Heart right ventricle (tissue), 16 donors: ENCODE measurements around the gene ZNF396. TPM values are rescaled to one million over a fixed set of nuclear protein-coding genes. Genes with fewer than 3 reads are reported as not detected.

Experiments
- ATAC-seq, 8 donors: fragments of 200-7000 bp; cut with Tn5 transposase; one replicate each; pipeline ENCODE4 v1.9.1; 2020; ENCODE audit warnings: mild to moderate bottlenecking in 8 of 8, moderate library complexity in 8 of 8, moderate number of reproducible peaks in 1 of 8
- DNase-seq, 2 donors: peaks; one replicate each; pipeline ENCODE4 v3.0.0-alpha.2; 2020
- H3K27ac ChIP-seq, 10 donors: fragments of 200-600 bp; sonication (generic) in 2 of 10; one replicate each; pipeline versions ENCODE4 v1.5.0 to v1.8.0; 2020 to 2022; ENCODE audit warnings: mild to moderate bottlenecking in 3 of 10
- H3K27me3 ChIP-seq, 7 donors: fragments of 200-600 bp; one replicate each; pipeline ENCODE4 v1.8.0; 2021 to 2022; ENCODE audit warnings: mild to moderate bottlenecking in 2 of 7
- H3K36me3 ChIP-seq, 9 donors: fragments of 200-600 bp; sonication (generic) in 1 of 9; one replicate each; pipeline versions ENCODE4 v1.5.0 to v1.8.0; 2020 to 2022; ENCODE audit warnings: mild to moderate bottlenecking in 2 of 9
- H3K4me1 ChIP-seq, 9 donors: fragments of 200-600 bp; sonication (generic) in 1 of 9; one replicate each; pipeline versions ENCODE4 v1.5.0 to v1.8.0; 2020 to 2022; ENCODE audit warnings: mild to moderate bottlenecking in 4 of 9
- H3K4me3 ChIP-seq, 10 donors: fragments of 200-600 bp; sonication (generic) in 2 of 10; one replicate each; pipeline versions ENCODE4 v1.5.0 to v1.8.0; 2020 to 2022; ENCODE audit warnings: mild to moderate bottlenecking in 7 of 10, moderate library complexity in 2 of 10
- H3K9me3 ChIP-seq, 11 donors: fragments of 200-600 bp in 10 of 11; sonication (generic) in 2 of 11; one replicate each; pipeline versions ENCODE4 v1.5.0 to v1.8.0; 2013 to 2022; ENCODE audit warnings: mild to moderate bottlenecking in 2 of 11, control low read depth in 1 of 11, moderate library complexity in 1 of 11
- WGBS, 2 donors: extraction: QIAGEN DNeasy Blood & Tissue Kit; methylation state at CpG; one replicate each; pipeline ENCODE4 v1.1.7; 2013; ENCODE audit warnings: inconsistent platforms in 1 of 2; 5-methylcytosine and 5-hydroxymethylcytosine counted together
- intact Hi-C, 10 donors: fragments of 100-400 bp; cut with DNase I; formaldehyde crosslinking; loops; one replicate each; pipeline versions ENCODE4 v1.11.1 to v1.14.2; 2022
- polyA plus RNA-seq, 2 donors: library from polyadenylated mRNA; stranded (reverse); fragments of 200-250 nt; gene quantifications; one replicate each; pipeline ENCODE4 v1.2.3, GENCODE V29; 2013
- total RNA-seq, 10 donors: library from RNA; stranded (reverse); fragmentation: NEBNext Ultra II Directional in 3 of 10; extraction: Animal tissue kit (Norgen Biotek cat#: 25700) in 3 of 10; gene quantifications; one replicate each; pipeline versions ENCODE4 v1.2.1 to v1.2.4, GENCODE V29; 2021 to 2023
- TF ChIP-seq, protein P1 (sequence below), 9 donors: fragments of 200-600 bp; sonication (generic) in 2 of 9; IDR thresholded peaks; one replicate each; pipeline versions ENCODE4 v1.5.0 to v1.8.0; 2021 to 2022; ENCODE audit warnings: antibody characterized with exemption in 9 of 9, mild to moderate bottlenecking in 5 of 9, moderate library complexity in 1 of 9
- donor health status: Arrhythmogenic right ventricular cardiomyopathy.
- donor health status: ischemic (EF 13 %, LVEDD 7.1; RV severe dilation, severe dysfunction).
- donor health status: healthy with polysubstance abuse.
- donor health status: DM: no; HTN: yes; CAD: no.
- donor health status: DM: no; HTN: no; CAD: no.
- donor health status: ischemic (EF 25% LVEDD 6.9; RV normal size, moderate dysfunction).
- donor health status: ischemic (EF 25% LVEDD 5.7; RV mildly dilated, moderate dysfunction).
- donor health status: healthy.
- donor health status: DM: yes; HTN: yes; CAD: no.
- donor health status: Ischemic cardiomyopathy.
- donor health status: ischemic (EF 35%, LVEDD 5.7; RV mildly dilated, moderate dysfunction).
- donor health status: nonischemic (EF 11% LVEDD 7.7; RV severe dilation, severe dysfunction).
- donor health status: DM: yes; HTN: yes; CAD: no.
- donor health status: PGD.
- donor health status: ischemic (EF 29% LVEDD 5.4; RV normal size, mild dysfunction).
- donor health status: nonischemic (EF 23%, LVEDD 6.1; RV moderate dilation, normal function).

Gene ZNF396
- total and polyA plus RNA-seq, 12 donors = 0.42 to 1.4 (median 0.64) TPM

DNA sequence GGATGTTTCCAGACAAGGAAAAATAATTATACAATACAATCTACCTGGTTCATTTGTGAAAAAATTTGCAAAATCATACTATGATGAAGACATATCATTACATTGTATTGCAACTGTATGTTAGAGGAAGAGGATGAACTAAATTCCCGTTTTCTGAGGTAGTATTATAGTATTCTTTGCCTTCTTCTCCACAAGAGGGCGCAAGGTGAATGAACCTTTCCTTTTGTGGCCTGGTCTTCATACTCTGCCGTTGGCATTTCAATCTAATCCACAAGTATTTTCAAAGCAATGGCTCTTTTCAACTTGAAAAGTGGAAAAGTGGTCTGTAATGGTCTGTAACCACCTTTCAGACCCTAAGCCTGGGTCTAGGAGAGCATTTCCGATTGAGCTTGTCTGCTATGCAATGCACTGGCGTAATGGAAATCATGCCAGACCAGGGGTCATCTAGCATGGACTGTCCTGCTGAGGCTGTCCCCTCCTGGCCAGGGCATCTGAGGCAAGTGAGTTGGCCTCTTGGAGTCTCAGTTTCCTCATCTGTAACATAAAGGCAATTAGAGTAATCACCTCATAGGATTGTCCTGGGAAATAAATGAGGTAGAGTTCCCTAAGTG, 30.8 kb upstream of the ZNF396 start:
- H3K4me3 ChIP-seq = no peak overlapping the region
- H3K27ac ChIP-seq = no peak overlapping the region
- H3K27me3 ChIP-seq = no peaks in the 10 kb centered on the region
- ATAC-seq (peak; percentile 71 to 92 (median 79)), DNase-seq (peak in 1 of 2 donors; percentile 68)
- 34 to 35% methylated on average over 5 of the region's 5 CpGs for WGBS, 2 donors
- no peaks in the 10 kb centered on the region for H3K9me3 ChIP-seq
- TF ChIP-seq, protein P1, sequence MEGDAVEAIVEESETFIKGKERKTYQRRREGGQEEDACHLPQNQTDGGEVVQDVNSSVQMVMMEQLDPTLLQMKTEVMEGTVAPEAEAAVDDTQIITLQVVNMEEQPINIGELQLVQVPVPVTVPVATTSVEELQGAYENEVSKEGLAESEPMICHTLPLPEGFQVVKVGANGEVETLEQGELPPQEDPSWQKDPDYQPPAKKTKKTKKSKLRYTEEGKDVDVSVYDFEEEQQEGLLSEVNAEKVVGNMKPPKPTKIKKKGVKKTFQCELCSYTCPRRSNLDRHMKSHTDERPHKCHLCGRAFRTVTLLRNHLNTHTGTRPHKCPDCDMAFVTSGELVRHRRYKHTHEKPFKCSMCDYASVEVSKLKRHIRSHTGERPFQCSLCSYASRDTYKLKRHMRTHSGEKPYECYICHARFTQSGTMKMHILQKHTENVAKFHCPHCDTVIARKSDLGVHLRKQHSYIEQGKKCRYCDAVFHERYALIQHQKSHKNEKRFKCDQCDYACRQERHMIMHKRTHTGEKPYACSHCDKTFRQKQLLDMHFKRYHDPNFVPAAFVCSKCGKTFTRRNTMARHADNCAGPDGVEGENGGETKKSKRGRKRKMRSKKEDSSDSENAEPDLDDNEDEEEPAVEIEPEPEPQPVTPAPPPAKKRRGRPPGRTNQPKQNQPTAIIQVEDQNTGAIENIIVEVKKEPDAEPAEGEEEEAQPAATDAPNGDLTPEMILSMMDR (IDR thresholded peaks at IDR 0.05) = peak; percentile 47 to 88 (median 85)
- intact Hi-C loops = loop anchor here in 8 of 10 donors (2.0 to 10.0 kb wide), 10 partner anchors 84 to 347 kb away; partner anchors contain the start of genes GALNT1 (in 4 of the 8) and INO80C (in 4 of the 8)
- no peaks in the 10 kb centered on the region for H3K36me3 ChIP-seq
- H3K4me1 ChIP-seq = peaks cover 0 to 16% (median 0%) of the 10 kb centered on the region in 9 donors

DNA sequence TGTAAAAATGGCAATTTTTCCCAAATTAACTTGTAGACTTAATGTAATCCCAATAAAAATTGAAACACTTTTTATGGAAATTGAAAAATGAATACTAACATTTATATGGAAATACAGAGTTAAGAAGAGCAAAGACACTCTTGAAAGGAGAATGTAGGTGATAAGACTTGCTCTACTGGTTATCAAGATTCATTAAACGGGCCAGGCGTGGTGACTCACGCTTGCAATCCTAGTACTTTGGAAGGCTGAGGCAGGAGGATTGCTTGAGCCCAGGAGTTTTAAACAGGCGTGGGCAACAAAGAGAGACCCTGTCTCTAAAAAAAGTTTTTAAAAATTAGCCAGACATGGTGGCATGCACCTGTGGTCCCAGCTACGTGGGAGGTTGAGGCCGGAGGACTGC, 29.5 kb upstream of the ZNF396 start:
- Histone ChIP-seq H3K36me3 (no peaks in the 10 kb centered on the region), H3K4me3 (no peak overlapping the region), H3K27ac (no peak overlapping the region), H3K27me3 (no peaks in the 10 kb centered on the region), H3K9me3 (no peaks in the 10 kb centered on the region), H3K4me1 (peaks cover 0 to 10% (median 0%) of the 10 kb centered on the region in 9 donors)
- 74 to 77% methylated on average over 6 of the region's 6 CpGs for WGBS, 2 donors
- ATAC-seq (no peak), DNase-seq (no peak)
- intact Hi-C loops = loop anchor here in 8 of 10 donors (5.0 to 10.0 kb wide), 9 partner anchors 86 to 348 kb away; partner anchors contain the start of genes GALNT1 (in 4 of the 8) and INO80C (in 3 of the 8)
- TF ChIP-seq, protein P1 (IDR thresholded peaks at IDR 0.05) = no peak

DNA sequence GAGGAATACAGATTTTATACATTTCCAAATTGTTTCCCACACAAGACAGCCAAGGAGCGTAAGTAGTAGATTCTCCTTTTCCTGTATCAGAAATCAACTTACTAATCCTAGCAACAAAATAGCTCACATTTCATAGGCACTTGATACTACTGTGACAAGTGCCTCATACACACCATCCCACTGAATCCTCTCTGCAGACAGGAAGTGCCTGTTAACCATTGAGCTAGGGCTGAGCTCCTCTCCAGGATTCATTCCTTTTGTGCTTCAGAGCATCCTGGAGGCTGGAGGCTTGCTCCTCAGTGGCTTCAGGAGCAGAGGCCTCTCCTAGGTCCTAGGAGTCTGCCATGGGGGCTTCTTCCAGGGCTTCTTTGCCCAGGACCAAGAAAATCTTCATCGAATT, 20.8 kb upstream of the ZNF396 start:
- TF ChIP-seq, protein P1 (IDR thresholded peaks at IDR 0.05) = no peak
- no peaks in the 10 kb centered on the region for H3K9me3 ChIP-seq
- intact Hi-C loops = loop anchor here in 2 of 10 donors (10.0 kb wide), 2 partner anchors 337 to 567 kb away; no protein-coding TSS in a partner anchor

DNA sequence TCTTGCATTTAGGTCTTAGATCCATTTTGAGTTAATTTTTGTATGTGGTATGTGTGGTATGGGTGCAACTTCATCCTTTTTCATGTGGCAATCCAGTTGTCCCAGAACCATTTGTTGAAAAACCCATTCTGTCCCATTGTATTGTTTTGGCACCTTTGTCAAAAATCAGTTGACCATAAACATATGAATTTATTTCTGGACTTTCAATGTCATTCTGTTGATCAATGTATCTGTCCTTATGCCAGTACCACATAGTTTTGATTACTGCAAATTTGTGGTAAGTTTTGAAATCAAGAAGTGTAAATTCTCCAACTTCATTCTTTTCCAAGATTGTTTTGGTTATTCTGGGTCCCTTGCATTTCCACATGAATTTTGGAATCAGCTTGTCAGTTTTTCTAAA, 16.6 kb upstream of the ZNF396 start:
- Histone ChIP-seq H3K4me1 (no peaks in the 10 kb centered on the region), H3K36me3 (no peaks in the 10 kb centered on the region), H3K27ac (no peak overlapping the region), H3K27me3 (peaks cover 0 to 4% (median 0%) of the 10 kb centered on the region in 7 donors), H3K4me3 (no peak overlapping the region), H3K9me3 (peaks cover 0 to 10% (median 0%) of the 10 kb centered on the region in 11 donors)
- DNase-seq = no peak
- intact Hi-C loops = loop anchor here in 2 of 10 donors (10.0 kb wide), 2 partner anchors 341 to 571 kb away; no protein-coding TSS in a partner anchor
- no peak for ATAC-seq
- TF ChIP-seq, protein P1 (IDR thresholded peaks at IDR 0.05) = no peak

More for the DNA sequence above, 20.8 kb upstream of the ZNF396 start:
- WGBS, 2 donors = 84 to 89% methylated on average over 2 of the region's 2 CpGs
- no peak for ATAC-seq
- Histone ChIP-seq H3K4me1 (no peaks in the 10 kb centered on the region), H3K4me3 (no peak overlapping the region), H3K36me3 (no peaks in the 10 kb centered on the region), H3K27me3 (peaks cover 0 to 4% (median 0%) of the 10 kb centered on the region in 7 donors), H3K27ac (no peak overlapping the region)
- DNase-seq = no peak
